GM12878 (cell line): ENCODE results near the gene SLC13A4. TPM values are rescaled to one million over a fixed set of nuclear protein-coding genes. Genes with fewer than 3 reads are reported as not detected.

ENCODE experiments used
- ATAC-seq: fragments of 200-7000 bp; cut with Tn5 transposase; 3 replicates; pipeline ENCODE4 v1.9.1; 2020; ENCODE audit warnings: mild to moderate bottlenecking, moderate library complexity
- BruUV-seq: library from RNA; stranded (reverse); fragments of 400-500 nt; replicated peaks from 2 replicates; lab custom pipeline; 2021; lab: Mats Ljungman, UMichigan
- CTCF ChIA-PET: fragments of 300-600 bp; sonication (Branson Sonifier 250); formaldehyde crosslinking; extraction: SDS; loops from one replicate; lab custom pipeline; 2021; ENCODE audit warnings: inconsistent platforms; lab: Yijun Ruan, JAX
- POLR2A ChIA-PET: fragments of 350-600 bp; formaldehyde crosslinking; extraction: SDS; loops from one replicate; lab custom pipeline; 2021; ENCODE audit warnings: inconsistent platforms; lab: Charles Lee
- RAD21 ChIA-PET: fragments of 300-600 bp; sonication (Branson Sonifier 250); formaldehyde crosslinking; loops from one replicate; lab custom pipeline; 2023; ENCODE audit warnings: antibody characterized with exemption; ENCODE audit not compliant: unreplicated experiment; lab: Charles Lee
- SMC1A ChIA-PET: fragments of 300-600 bp; sonication (Branson Sonifier 250); formaldehyde crosslinking; loops from one replicate; lab custom pipeline; 2023; ENCODE audit not compliant: unreplicated experiment, uncharacterized antibody; lab: Charles Lee
- DNase-seq: peaks from one replicate; pipeline ENCODE4 v3.0.0-alpha.2; 2011; ENCODE audit warnings: low read depth, low spot score
- FAIRE-seq: peaks from 3 replicates; lab custom pipeline; 2011; peaks lifted over from hg19 to GRCh38; lab: Jason Lieb, UNC
- H2AFZ ChIP-seq: 2 replicates; pipeline ENCODE4 v1.6.0; 2011; ENCODE audit warnings: low read depth, low read length, control low read depth; ENCODE audit not compliant: control insufficient read depth
- H3K27ac ChIP-seq: 2 replicates; pipeline ENCODE4 v1.5.1; 2011; ENCODE audit warnings: control low read depth; ENCODE audit not compliant: control insufficient read depth, insufficient read depth
- H3K27me3 ChIP-seq, 2 experiments: replicated peaks in 1 of 2; 2 replicates each; pipeline versions ENCODE4 v1.6.0 to v1.6.1; 2011; ENCODE audit warnings: low read length in 1 of 2; ENCODE audit not compliant: control insufficient read depth in 2 of 2, insufficient read depth in 2 of 2
- H3K36me3 ChIP-seq, 2 experiments: 2 replicates each; pipeline ENCODE4 v1.5.1; 2011; ENCODE audit warnings: low read length in 1 of 2; ENCODE audit not compliant: control insufficient read depth in 2 of 2, insufficient read depth in 2 of 2
- H3K4me1 ChIP-seq: 2 replicates; pipeline ENCODE4 v1.6.1; 2011; ENCODE audit warnings: mild to moderate bottlenecking, low read length, moderate library complexity, mixed read lengths; ENCODE audit not compliant: control insufficient read depth, insufficient read depth
- H3K4me2 ChIP-seq: 2 replicates; pipeline ENCODE4 v1.6.0; 2011; ENCODE audit warnings: control low read depth; ENCODE audit not compliant: control insufficient read depth, insufficient read depth
- H3K4me3 ChIP-seq: fragments of 200-600 bp; sonication (generic); 2 replicates; pipeline ENCODE4 v1.5.1; 2016
- H3K79me2 ChIP-seq: 2 replicates; pipeline ENCODE4 v1.6.0; 2011; ENCODE audit warnings: low read length; ENCODE audit not compliant: control insufficient read depth, insufficient read depth
- H3K9ac ChIP-seq: 2 replicates; pipeline ENCODE4 v1.8.0; 2011; ENCODE audit warnings: low read length, control low read depth, mixed read lengths; ENCODE audit not compliant: control insufficient read depth, insufficient read depth
- H3K9me3 ChIP-seq: replicated peaks from 3 replicates; pipeline ENCODE4 v1.5.1; 2011; ENCODE audit warnings: mild to moderate bottlenecking, low read length; ENCODE audit not compliant: control insufficient read depth, insufficient read depth
- H4K20me1 ChIP-seq: 2 replicates; pipeline ENCODE4 v1.6.0; 2011; ENCODE audit not compliant: control insufficient read depth, insufficient read depth
- CBFB ChIP-seq: IDR thresholded peaks from 2 replicates; pipeline ENCODE4 v1.6.1; 2016; ENCODE audit warnings: antibody characterized with exemption, low read depth
- CBX5 ChIP-seq: sonication (generic); IDR thresholded peaks from 2 replicates; pipeline ENCODE4 v1.6.1; 2016; ENCODE audit warnings: low read depth, moderate library complexity, mild to moderate bottlenecking, inconsistent platforms
- CREM ChIP-seq: IDR thresholded peaks from 2 replicates; pipeline ENCODE4 v1.6.1; 2014; ENCODE audit warnings: antibody characterized with exemption, low read depth
- FOS ChIP-seq: IDR thresholded peaks from 3 replicates; pipeline ENCODE4 v1.6.1; 2011; ENCODE audit warnings: borderline replicate concordance; ENCODE audit not compliant: insufficient read length; ENCODE audit errors: extremely low read depth
- HDAC2 ChIP-seq: fragments of 200-600 bp; sonication (generic); IDR thresholded peaks from 2 replicates; pipeline ENCODE4 v1.6.1; 2017
- JUNB ChIP-seq: IDR thresholded peaks from 2 replicates; pipeline ENCODE4 v1.6.1; 2016; ENCODE audit warnings: antibody characterized with exemption, mild to moderate bottlenecking
- KAT2A ChIP-seq: conservative IDR thresholded peaks from 2 replicates; pipeline ENCODE4 v1.6.1; 2011; ENCODE audit warnings: low read depth, low read length; ENCODE audit not compliant: control insufficient read depth
- KLF5 ChIP-seq: fragments of 450-650 bp; IDR thresholded peaks from 2 replicates; pipeline ENCODE4 v1.6.1; 2014; ENCODE audit warnings: mild to moderate bottlenecking; ENCODE audit not compliant: partially characterized antibody
- MEF2A ChIP-seq: IDR thresholded peaks from 2 replicates; pipeline ENCODE4 v1.6.1; 2011; ENCODE audit warnings: low read depth, mild to moderate bottlenecking, low read length, moderate library complexity; ENCODE audit not compliant: insufficient read depth
- MTA2 ChIP-seq: fragments of 450-650 bp; IDR thresholded peaks from 2 replicates; pipeline ENCODE4 v1.6.1; 2016; ENCODE audit warnings: low read depth, mild to moderate bottlenecking, moderate library complexity
- MYC ChIP-seq: IDR thresholded peaks from 2 replicates; pipeline ENCODE4 v1.6.1; 2011; ENCODE audit warnings: mild to moderate bottlenecking, low read length, moderate library complexity, inconsistent platforms; ENCODE audit not compliant: insufficient read depth, insufficient replicate concordance, insufficient read length, severe bottlenecking
- NFXL1 ChIP-seq: fragments of 450-650 bp; IDR thresholded peaks from 2 replicates; pipeline ENCODE4 v1.6.1; 2017; ENCODE audit warnings: antibody characterized with exemption, mild to moderate bottlenecking, borderline replicate concordance
- NR2F1 ChIP-seq: fragments of 450-650 bp; conservative IDR thresholded peaks from 2 replicates; pipeline ENCODE4 v1.6.1; 2017; ENCODE audit warnings: mild to moderate bottlenecking
- PKNOX1 ChIP-seq: fragments of 450-650 bp; IDR thresholded peaks from 2 replicates; pipeline ENCODE4 v1.6.1; 2016; ENCODE audit warnings: mild to moderate bottlenecking
- SMAD1 ChIP-seq: fragments of 450-650 bp; IDR thresholded peaks from 2 replicates; pipeline ENCODE4 v1.6.1; 2018; ENCODE audit warnings: mild to moderate bottlenecking, low read depth; ENCODE audit not compliant: partially characterized antibody
- SUZ12 ChIP-seq: fragments of 200-600 bp; sonication (generic); IDR thresholded peaks from one replicate; pipeline ENCODE4 v1.6.1; 2018; ENCODE audit warnings: antibody characterized with exemption, mild to moderate bottlenecking; ENCODE audit not compliant: unreplicated experiment
- TCF3 ChIP-seq: IDR thresholded peaks from 2 replicates; pipeline ENCODE4 v1.6.1; 2012; ENCODE audit warnings: low read depth, mild to moderate bottlenecking, low read length, borderline replicate concordance; ENCODE audit not compliant: insufficient read depth
- TCF7 ChIP-seq: IDR thresholded peaks from 2 replicates; pipeline ENCODE4 v1.6.1; 2014; ENCODE audit warnings: antibody characterized with exemption, borderline replicate concordance
- WRNIP1 ChIP-seq: IDR thresholded peaks from 2 replicates; pipeline ENCODE4 v1.6.1; 2011; ENCODE audit warnings: low read depth, low read length, improper control_type of control experiment, borderline replicate concordance
- ZNF217 ChIP-seq: fragments of 450-650 bp; IDR thresholded peaks from 2 replicates; pipeline ENCODE4 v1.6.1; 2017; ENCODE audit warnings: antibody characterized with exemption, mild to moderate bottlenecking
- WGBS: methylation state at CpG from one replicate; pipeline ENCODE4 v1.1.6; 2016; ENCODE audit warnings: low lambda C conversion rate; ENCODE audit not compliant: insufficient replicate concordance, insufficient coverage; ENCODE audit errors: missing lambda C conversion rate; 5-methylcytosine and 5-hydroxymethylcytosine counted together
- in situ Hi-C: fragments of 300-500 bp; cut with MboI; formaldehyde crosslinking; loops from 9 replicates; pipeline ENCODE4 v1.14.3; 2018; ENCODE audit warnings: mixed read lengths
- intact Hi-C: fragments of 100-400 bp; cut with micrococcal nuclease; formaldehyde crosslinking; loops from one replicate; pipeline ENCODE4 v1.14.2; 2022; ENCODE audit not compliant: unreplicated experiment
- polyA plus RNA-seq, 11 experiments: library from polyadenylated mRNA; depleted of rRNA in 4 of 11; unstranded in 6 of 11; stranded (reverse) in 5 of 11; fragments of >200 nt; fragmentation: Nextera tagmentation in 4 of 11; fragmentation: Illumina TruSeq in 1 of 11; extraction: Ambion mirVana in 4 of 11; extraction: Trizol in 1 of 11; gene quantifications; 1 replicate in 1 of 11; 2 replicates in 10 of 11; pipeline versions ENCODE4 v1.2.1 to v1.2.3, GENCODE V29; 2011 to 2016; ENCODE audit warnings: inconsistent platforms in 2 of 11, missing spikeins in 2 of 11, low read depth in 1 of 11
- total RNA-seq, 4 experiments: library from RNA; depleted of rRNA in 3 of 4; stranded (reverse); fragments of >200 nt in 3 of 4; fragmentation: Illumina TruSeq in 1 of 4; extraction: Trizol in 1 of 4; gene quantifications; 2 replicates each; pipeline versions ENCODE4 v1.2.1 to v1.2.3, GENCODE V29; 2013 to 2021

SLC13A4 gene
- total and polyA plus RNA-seq, 10 of the 15 experiments (the other 5 are each of a cell fraction or from before 2014, with no cell fraction given), result 0.14 to 0.23 (median 0.20) TPM; not detected in 7

- H3K27me3 ChIP-seq, result no peaks in the 10 kb centered on the region; a peak in 1 of 4 replicates
- ChIA-PET RAD21 (no interaction called here), CTCF (no interaction called here), POLR2A (no interaction called here)
- no peaks in the 10 kb centered on the region for H3K9me3 ChIP-seq
- intact Hi-C loops (no loop called here), in situ Hi-C loops (no loop called here)
- no peak for FAIRE-seq
- no peaks in the 10 kb centered on the region for H3K79me2 ChIP-seq
- no peak for DNase-seq
- no TSS peak for BruUV-seq
- ATAC-seq, result no peak
- no peak overlapping the region for H2AFZ ChIP-seq
- H3K9ac ChIP-seq, result no peak overlapping the region
- no peaks in the 10 kb centered on the region for H3K36me3 ChIP-seq
- WGBS, result 31% methylated on average over 7 of the region's 7 CpGs
- H3K4me3 ChIP-seq, result no peak overlapping the region
- no peak overlapping the region for H3K27ac ChIP-seq
- no peak overlapping the region for H3K4me2 ChIP-seq
- H3K4me1 ChIP-seq, result no peaks in the 10 kb centered on the region
- no peaks in the 10 kb centered on the region for H4K20me1 ChIP-seq
- TF ChIP-seq JUNB (no peak), NR2F1 (no peak), SMAD1 (no peak), CBFB (no peak), KLF5 (no peak), FOS (no peak), ZNF217 (no peak), MYC (no peak), KAT2A (no peak), NFXL1 (no peak), TCF7 (no peak), WRNIP1 (no peak), CREM (no peak), TCF3 (no peak), MEF2A (no peak), MTA2 (no peak), PKNOX1 (no peak), HDAC2 (no peak), SUZ12 (no peak), CBX5 (no peak)
- TF ChIP-seq, all 136 proteins: peak for 0
- SMC1A ChIA-PET, result no interaction called here
Measured at GRCh38 chr7:135769005-135769802, 41.2 kb upstream of the SLC13A4 start.
